ENCODE results near the gene TEX28.

DNA sequence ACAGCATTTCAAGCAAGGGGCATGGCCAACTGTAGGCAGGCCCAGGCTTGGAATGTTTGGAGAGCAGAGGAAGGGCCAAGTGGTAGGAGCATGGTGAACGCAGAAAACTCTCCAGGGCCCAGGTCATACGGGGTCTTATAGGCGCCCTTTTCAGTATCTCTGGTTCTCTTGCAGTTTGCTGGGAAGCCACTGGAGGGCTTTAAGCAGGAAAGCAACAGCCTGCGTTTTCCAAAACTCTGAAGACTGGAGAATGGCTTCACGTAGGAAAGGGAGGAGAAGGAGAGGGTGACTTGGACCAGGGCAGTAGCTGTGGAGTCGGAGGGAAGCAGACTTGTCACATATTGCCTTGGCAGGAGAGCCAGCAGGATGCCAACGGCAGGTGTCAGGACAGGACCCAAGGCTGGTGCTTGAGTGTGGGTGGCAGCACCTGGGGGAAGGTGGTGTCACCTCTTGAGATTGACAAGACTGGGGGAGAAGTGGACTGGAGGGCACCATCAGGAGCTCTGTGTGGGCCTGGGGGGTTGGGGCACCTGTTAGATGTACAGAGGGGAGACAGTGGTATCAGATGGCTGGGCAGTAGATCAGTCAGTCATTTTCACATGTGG is 22.6 kb upstream of the TEX28 start:
- peak; percentile 17 to 51 (median 44) for TF ChIP-seq CTCF (IDR thresholded peaks at IDR 0.05)
- no peak for TF ChIP-seq POLR2A (IDR thresholded peaks at IDR 0.05)
